Ovary (tissue), 9 donors: ENCODE measurements around the gene CAMTA1. TPM values are rescaled to one million over a fixed set of nuclear protein-coding genes. Genes with fewer than 3 reads are reported as not detected.

Source experiments
- DNase-seq, 5 donors: peaks; one replicate each; pipeline ENCODE4 v3.0.0-alpha.2; 2019 to 2020
- H3K27ac ChIP-seq, 2 donors: fragments of 200-600 bp; one replicate each; pipeline versions ENCODE4 v1.5.1 to v1.8.0; 2019 to 2022
- H3K27me3 ChIP-seq: fragments of 200-600 bp; one replicate; pipeline ENCODE4 v1.8.0; 2022
- H3K36me3 ChIP-seq: fragments of 200-600 bp; sonication (generic); one replicate; pipeline ENCODE4 v1.5.1; 2019
- H3K4me1 ChIP-seq: one replicate; pipeline ENCODE4 v1.8.1; 2013; ENCODE audit warnings: mild to moderate bottlenecking, moderate library complexity; ENCODE audit not compliant: insufficient read depth
- H3K4me3 ChIP-seq: fragments of 200-600 bp; sonication (generic); one replicate; pipeline ENCODE4 v1.5.1; 2017
- H3K9me3 ChIP-seq, 2 donors: fragments of 200-600 bp in 1 of 2; sonication (generic) in 1 of 2; one replicate each; pipeline versions ENCODE4 v1.5.1 to v1.8.1; 2013 to 2019; ENCODE audit warnings: mild to moderate bottlenecking in 1 of 2, moderate library complexity in 1 of 2
- CTCF ChIP-seq, 3 donors: fragments of 450-650 bp in 2 of 3; fragments of 200-600 bp in 1 of 3; IDR thresholded peaks; one replicate each; pipeline versions ENCODE4 v1.5.1 to v1.8.0; 2016 to 2022; ENCODE audit warnings: antibody characterized with exemption in 3 of 3, mild to moderate bottlenecking in 1 of 3
- EP300 ChIP-seq: sonication (generic); formaldehyde crosslinking; IDR thresholded peaks from one replicate; pipeline ENCODE4 v1.6.1; 2017; ENCODE audit warnings: antibody characterized with exemption
- POLR2A ChIP-seq: fragments of 450-650 bp; IDR thresholded peaks from one replicate; pipeline ENCODE4 v1.6.1; 2017; ENCODE audit warnings: antibody characterized with exemption, mild to moderate bottlenecking, moderate library complexity
- WGBS, 3 donors: extraction: QIAGEN DNeasy Blood & Tissue Kit in 1 of 3; methylation state at CpG; one replicate each; pipeline versions ENCODE4 v1.1.5 to v1.1.7; 2013 to 2017; 5-methylcytosine and 5-hydroxymethylcytosine counted together
- intact Hi-C, 4 donors: fragments of 100-400 bp; cut with DNase I; formaldehyde crosslinking; loops; one replicate each; pipeline versions ENCODE4 v1.11.0 to v1.15.1; 2022 to 2023
- polyA plus RNA-seq, 2 donors: library from polyadenylated mRNA; stranded (reverse); fragments of 200-250 nt in 1 of 2; fragments of 350-450 nt in 1 of 2; fragmentation: Illumina TruSeq in 1 of 2; extraction: RNeasy Lipid Tissue Mini Kit (QIAGEN cat#74804) in 1 of 2; gene quantifications; one replicate each; pipeline ENCODE4 v1.2.3, GENCODE V29; 2013 to 2014
- total RNA-seq, 7 donors: library from RNA; depleted of rRNA in 2 of 7; stranded (reverse); fragments of >200 nt in 2 of 7; fragmentation: NEBNext Ultra II Directional in 3 of 7; extraction: Animal tissue kit (Norgen Biotek cat#: 25700) in 3 of 7; gene quantifications; one replicate each; pipeline versions ENCODE4 v1.1.0 to v1.2.4, GENCODE V29; 2016 to 2023
- donor health status: DM: no; HTN: no; CAD: no; lungs with moderate emphysema.
- donor health status: DM: no; HTN: no; CAD: no.
- donor health status: Bipolar disorder and iron deficiency.
- donor health status: DM: yes; HTN: yes; CAD: no.
- donor health status: DM: no; HTN: no; CAD: no.
- donor health status: DM: yes; HTN: yes; CAD: no.

The CAMTA1 gene
- total and polyA plus RNA-seq, 9 donors, result 51.1 to 150 (median 67.4) TPM

GRCh38 chr1:7783826-7784491 is 998.7 kb downstream of the CAMTA1 start, which contains the start of gene PER3:
Gene PER3 (plus strand): TSS chr1:7784291. CDS start chr1:7784878, 587 bp downstream.
- intact Hi-C loops, result no loop called here
- H3K36me3 ChIP-seq, result no peaks in the 10 kb centered on the region
- peak within 1 kb of the TSS; percentile 98 to 99 for H3K27ac ChIP-seq
- DNase-seq, result peak; percentile 97 to 99 (median 98)
- H3K4me1 ChIP-seq, result peaks cover 7% of the 10 kb centered on the region
- no peaks in the 10 kb centered on the region for H3K27me3 ChIP-seq
- TF ChIP-seq CTCF (IDR thresholded peaks at IDR 0.05) (peak in 1 of 3 donors; percentile 4), EP300 (no peak), POLR2A (peak; percentile 58)
- 1 to 2% methylated on average over 26 to 90 of the region's 90 CpGs; no CpG with 5 or more reads in 1 of the 3 donors for WGBS, 3 donors
- H3K4me3 ChIP-seq, result peak within 1 kb of the TSS; percentile 62
- no peaks in the 10 kb centered on the region for H3K9me3 ChIP-seq

DNA sequence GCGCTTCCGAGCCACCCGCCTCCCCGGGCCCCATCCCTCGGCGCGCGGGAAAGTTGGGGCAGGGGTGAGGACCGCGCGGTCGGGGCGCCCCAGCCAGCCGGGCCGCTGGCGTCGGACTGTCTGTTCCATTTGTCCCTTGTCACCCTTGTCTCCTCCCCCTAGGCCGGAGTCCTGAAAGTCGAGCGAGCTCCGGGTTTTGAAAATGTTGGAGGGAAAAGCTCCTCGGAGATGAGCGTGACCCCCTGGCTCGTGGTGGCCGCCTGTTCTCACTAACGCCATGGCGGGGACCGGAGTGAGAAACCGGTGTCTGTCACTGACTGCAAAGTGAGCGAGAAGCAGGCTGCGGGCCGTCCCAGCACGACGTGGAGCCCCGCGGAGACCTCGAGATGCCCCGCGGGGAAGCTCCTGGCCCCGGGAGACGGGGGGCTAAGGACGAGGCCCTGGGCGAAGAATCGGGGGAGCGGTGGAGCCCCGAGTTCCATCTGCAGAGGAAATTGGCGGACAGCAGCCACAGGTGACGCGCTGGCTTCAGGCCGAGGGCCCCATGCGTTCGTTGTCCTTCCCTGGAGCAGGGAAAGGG is 999.3 kb downstream of the CAMTA1 start:
- WGBS, 3 donors, result 27 to 44% (median 42%) methylated on average over 35 to 52 of the region's 52 CpGs
- TF ChIP-seq POLR2A (no peak), CTCF (IDR thresholded peaks at IDR 0.05) (no peak), EP300 (no peak)
- intact Hi-C loops, result no loop called here
- Histone ChIP-seq H3K36me3 (no peaks in the 10 kb centered on the region), H3K4me1 (peaks cover 7% of the 10 kb centered on the region), H3K27me3 (no peaks in the 10 kb centered on the region), H3K9me3 (no peaks in the 10 kb centered on the region), H3K27ac (peak overlapping the region; percentile 98 to 99), H3K4me3 (peak overlapping the region; percentile 62)
- DNase-seq, result peak in 3 of 5 donors; percentile 44 to 66 (median 65)

DNA sequence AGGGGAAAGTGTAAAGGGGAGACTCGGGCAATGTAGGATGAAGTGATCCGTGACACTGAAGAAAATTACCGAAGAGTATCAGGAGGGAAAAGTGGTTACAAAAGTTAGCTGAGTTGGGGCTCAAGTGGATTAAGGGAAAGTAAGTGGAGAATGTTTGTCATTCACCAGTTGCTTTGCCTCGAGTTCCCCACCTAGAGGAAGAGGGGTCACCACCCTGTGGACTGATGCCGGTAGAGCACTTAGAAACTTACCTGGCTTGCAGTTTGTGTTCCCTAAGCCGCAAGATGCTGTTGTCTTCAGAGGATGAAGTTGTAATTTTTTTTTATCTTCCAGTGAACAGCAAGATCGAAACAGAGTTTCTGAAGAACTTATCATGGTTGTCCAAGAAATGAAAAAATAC is 999.9 kb downstream of the CAMTA1 start:
- Histone ChIP-seq H3K27ac (peak overlapping the region; percentile 98 to 99), H3K4me3 (peak overlapping the region; percentile 62), H3K27me3 (no peaks in the 10 kb centered on the region), H3K4me1 (peaks cover 7% of the 10 kb centered on the region), H3K36me3 (no peaks in the 10 kb centered on the region), H3K9me3 (no peaks in the 10 kb centered on the region)
- no peak for DNase-seq
- 88 to 90% (median 89%) methylated on average over 7 of the region's 7 CpGs for WGBS, 3 donors
- TF ChIP-seq POLR2A (no peak), EP300 (no peak), CTCF (IDR thresholded peaks at IDR 0.05) (no peak)
- intact Hi-C loops, result no loop called here

GRCh38 chr1:7786795-7787194 is 1001.5 kb downstream of the CAMTA1 start:
- peaks cover 0 to 7% of the 10 kb centered on the region in 2 donors for H3K9me3 ChIP-seq
- H3K27me3 ChIP-seq, result no peaks in the 10 kb centered on the region
- peaks cover 7% of the 10 kb centered on the region for H3K4me1 ChIP-seq
- no peak overlapping the region for H3K4me3 ChIP-seq
- no peak overlapping the region for H3K27ac ChIP-seq
- DNase-seq, result no peak
- TF ChIP-seq EP300 (no peak), CTCF (IDR thresholded peaks at IDR 0.05) (no peak), POLR2A (no peak)
- intact Hi-C loops, result no loop called here
- WGBS, 3 donors, result 76 to 82% (median 82%) methylated on average over 5 of the region's 5 CpGs
- H3K36me3 ChIP-seq, result no peaks in the 10 kb centered on the region
